ENCODE measurements around the gene ZMIZ1.
"Not testable (repeated sequence)": the region's sequence is repeated elsewhere in the genome, so short reads cannot be mapped to it uniquely, and the experiment has no call there.

Gene ZMIZ1

DNA sequence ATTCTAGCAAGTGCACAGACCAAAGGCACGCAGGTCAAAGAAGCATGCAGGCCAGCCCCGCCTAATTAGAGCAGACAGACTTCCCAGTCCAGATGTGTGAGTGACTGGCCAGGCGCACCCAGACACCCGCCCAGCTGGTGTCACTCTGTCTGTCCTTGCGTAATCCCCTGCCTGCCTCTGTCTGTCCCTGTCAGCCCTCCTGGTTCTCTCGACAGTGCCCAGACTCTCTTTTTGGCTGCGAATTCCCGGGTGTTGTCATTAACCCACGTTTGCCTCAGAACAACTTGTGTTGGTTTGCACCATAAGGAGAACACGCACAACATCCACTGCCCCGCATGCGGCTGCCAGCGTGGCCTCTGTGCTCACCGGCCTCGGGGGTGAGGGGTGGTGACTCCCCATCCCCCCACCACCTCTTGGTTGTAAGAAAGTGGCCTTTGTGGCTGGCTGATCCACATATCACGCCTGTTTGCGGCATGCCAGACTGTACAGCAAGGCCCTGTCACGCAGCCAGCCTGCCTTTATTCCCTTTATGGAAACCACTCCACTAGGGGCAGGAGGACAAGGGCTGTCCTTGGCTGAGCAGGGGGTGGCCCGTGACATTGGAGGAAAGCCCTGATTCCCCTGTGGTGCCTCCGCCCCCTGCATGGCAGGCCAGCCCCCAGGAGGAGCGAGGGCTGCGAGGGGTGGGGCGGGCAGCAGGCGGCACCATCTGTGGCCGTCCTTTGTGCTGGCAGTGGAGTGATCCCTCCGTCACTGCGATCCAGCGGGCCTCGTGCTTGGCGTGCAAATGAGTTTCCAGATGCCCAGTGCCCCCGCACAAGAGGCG lies 205.7 kb downstream of the ZMIZ1 start:
- DNase-seq: no peak

DNA sequence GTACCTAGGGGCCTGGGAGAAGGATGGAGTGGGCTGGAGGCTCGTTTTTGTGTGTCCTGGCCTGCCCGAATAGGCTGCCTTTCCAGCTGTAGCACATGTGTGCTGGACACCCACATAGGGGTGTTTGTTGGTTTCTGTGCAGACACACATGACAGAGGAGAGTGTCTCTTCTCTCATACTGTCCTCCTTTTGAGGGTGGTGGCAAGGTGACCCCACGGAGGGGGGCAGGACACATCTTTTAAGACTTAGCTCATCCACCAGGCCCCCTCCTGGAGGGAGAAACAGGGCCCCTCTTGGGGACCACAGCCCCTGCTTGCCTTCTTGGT lies 206.3 kb downstream of the ZMIZ1 start:
- DNase-seq: no peak

DNA sequence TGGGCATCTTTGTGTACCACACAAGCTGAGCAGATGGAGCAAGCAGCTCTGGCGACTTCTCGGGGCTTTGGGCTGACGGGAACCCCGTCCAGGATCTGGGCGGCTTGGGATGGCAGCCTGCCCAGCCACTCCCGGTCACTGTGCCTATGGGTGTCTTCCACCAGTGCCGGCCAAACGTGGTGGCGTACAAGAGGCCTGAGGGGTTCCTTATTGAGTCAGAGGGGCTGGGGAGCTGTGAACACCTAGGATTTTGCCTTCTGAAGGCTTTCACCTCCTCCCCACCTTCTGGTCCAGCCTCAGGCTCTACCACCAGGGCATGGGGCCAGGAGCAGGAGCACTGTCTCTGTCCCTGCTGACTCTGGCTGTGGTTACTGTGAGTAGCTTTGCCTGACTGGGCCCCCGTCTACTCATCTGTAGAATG lies 206.7 kb downstream of the ZMIZ1 start:
- no peak for DNase-seq

DNA sequence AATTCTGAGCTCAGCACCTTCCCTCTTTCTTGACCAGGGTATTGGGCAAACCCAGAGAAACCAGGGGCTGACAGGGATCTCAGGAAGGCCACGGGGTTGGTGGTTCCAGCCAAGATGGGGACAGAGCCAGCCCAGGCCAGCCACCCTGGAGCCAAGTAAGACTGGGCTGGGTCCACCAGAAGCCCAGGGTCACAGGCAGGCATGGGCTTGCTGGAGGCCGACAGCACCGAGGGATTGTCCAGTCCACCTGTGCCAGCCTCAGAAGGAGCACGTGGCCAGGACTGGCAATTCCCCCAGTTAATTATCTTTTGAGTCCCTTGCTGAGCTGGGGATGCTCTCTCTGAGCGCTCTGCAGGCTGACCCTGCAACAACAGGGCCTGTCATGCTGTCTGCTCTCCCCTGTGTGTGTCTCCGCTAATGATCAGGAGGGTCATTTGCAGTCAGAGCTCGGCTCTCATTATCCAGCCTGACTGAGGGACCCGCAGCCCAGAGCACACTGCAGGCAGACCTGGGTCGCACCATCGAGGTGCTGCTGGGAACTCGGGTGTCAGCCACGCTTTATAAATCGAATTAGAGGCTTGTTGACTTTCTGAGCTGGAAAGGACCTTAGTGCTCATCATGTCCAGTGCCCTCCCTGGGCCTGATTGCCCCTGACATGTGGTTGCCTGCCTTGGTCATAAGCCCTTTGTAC lies 209.0 kb downstream of the ZMIZ1 start:
- no peak for DNase-seq

DNA sequence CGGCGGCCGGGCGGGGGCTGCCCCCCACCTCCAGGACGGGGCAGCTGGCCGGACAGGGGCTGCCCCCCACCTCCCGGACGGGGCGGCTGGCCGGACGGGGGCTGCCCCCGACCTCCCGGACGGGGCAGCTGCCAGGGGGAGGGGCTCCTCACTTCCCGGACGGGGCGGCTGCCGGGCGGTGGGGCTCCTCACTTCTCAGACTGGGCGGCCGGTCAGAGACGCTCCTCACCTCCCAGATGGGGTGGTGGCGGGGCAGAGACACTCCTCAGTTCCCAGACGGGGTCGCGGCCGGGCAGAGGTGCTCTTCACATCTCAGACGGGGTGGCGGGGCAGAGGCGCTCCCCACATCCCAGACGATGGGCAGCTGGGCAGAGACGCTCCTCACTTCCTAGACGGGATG lies 210.3 kb downstream of the ZMIZ1 start:
- not testable (repeated sequence) for DNase-seq

DNA sequence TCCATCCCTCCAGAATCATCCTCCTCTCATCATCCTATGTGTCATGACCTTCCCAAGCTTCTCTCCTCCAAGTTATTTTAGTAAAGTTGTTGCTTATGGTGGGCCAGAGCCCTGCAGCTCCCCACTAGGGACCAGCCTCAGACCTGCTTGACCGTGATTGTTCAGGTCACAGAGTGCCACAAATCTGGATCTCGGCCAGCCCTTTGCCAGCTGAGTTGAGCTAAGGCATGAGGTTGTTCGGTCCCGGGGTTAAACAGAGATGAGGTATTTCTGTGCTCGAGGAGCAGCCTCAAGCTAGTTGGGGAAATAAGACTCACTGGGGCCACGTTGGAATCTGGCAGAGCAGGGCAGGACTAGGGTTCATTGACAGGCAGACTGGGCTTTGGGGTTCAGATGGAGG lies 212.2 kb downstream of the ZMIZ1 start:
- no peak for DNase-seq

DNA sequence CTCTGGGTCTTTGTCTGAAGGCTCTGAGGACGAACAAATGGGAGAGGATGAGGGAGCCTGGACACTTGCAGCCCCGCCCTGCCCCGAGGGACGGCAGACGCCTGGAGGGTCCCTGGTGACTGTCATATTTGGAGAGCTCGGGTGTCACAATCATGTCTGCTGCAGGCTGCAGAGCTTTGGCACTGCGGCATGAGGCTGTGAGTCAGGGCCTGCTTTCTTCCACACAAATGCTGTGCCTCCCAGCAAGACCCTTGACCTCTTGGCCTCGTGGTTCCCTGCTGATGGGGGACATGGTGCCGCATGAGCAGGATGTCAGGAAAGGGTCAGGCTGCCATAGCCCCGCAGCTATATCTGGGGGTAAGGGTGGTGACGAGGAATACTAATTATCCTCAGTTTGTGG lies 213.6 kb downstream of the ZMIZ1 start:
- no peak for DNase-seq

DNA sequence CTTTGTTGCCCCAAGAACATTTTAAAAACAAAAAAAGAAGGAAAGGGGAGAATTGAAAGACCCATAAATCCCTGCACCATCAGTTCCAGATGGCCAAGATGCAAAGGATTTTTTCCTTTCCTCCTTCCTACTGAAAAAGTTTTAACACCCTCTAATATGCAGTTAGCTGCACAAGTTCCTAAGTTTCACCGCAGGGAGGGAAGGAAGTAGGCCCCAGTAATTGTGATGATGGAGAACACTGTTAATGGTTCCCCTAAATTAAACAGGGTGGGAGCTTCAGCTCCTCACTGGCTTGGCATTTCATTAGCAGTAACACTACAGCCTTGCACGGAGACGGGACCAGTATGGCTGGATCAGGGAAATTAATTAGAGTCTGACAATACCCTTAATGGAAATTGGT lies 214.8 kb downstream of the ZMIZ1 start:
- DNase-seq: no peak

DNA sequence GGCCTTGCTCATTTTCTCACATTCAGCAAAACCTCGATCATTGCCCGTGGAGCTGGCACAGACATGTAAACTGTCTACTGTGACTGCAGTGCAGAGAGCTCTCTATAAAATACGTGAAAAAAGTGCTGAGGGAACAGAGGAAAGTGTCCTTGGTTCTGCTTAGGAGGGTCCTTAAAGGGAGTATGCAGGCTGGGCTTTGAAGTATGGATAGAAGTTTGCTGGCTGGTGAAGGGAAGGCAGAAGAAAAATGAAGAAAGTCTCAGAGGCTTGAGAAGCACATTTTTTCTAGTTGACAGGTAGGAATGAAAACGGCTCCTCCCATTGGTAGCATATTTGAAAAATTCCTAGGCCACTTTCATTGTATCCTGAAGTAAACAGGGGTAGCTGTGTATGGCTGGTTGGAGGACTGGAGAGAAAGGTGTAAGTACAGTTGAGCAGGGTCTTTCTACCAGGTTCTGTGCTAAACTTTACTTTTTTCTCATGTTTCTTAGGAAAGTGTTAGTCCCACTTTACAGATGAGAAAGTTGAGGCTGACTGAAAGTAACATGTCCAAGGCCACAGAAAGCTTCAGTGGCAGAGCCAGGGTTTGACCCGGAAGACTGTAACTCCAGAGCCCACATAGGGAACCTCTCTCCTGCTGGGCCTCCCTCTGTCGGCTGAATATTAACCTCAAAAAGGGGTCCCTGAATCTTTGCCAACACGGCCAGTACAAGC lies 215.5 kb downstream of the ZMIZ1 start:
- no peak for DNase-seq

DNA sequence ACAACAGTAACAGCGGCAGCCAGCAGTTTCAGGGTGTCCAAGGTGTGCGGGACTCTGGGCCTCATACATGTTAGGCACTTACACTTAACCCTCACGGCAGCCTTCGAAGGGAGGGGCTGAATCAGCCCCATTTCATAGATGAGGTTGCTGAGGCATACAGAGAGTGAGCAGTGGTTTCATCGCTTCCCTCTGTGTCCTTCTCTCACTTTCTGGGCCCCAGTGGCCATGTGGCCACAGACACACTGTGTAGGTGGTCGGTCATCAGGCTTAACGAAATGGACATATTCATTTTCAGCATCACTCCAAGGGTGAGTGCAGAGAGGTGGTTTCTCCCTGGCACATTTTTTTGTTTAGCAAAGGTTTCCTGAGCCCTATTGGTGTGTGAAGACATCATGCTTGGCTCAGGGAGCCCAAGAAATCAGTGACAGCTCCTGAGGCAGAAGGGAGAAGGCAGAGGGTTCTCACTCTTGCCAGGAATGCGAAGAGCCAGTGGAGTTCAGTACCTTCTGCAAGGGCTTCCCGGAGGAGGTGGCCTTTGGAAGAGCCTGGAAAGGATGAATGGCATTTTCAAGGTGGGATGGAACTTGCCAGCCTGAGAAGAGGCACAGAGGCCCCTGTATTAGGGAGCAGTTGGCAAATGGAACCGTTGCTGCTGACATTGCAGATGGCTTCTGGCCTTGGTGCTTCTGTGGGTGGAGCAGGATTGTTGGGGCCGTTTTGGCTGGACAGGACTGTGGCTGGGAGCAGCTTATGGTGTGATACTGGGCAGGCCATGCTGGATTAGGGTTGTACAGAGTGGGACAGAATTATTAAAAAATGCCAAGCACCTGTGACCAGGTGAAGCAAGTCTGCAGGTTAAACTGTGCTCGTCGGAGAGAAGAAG lies 216.8 kb downstream of the ZMIZ1 start:
- no peak for DNase-seq

DNA sequence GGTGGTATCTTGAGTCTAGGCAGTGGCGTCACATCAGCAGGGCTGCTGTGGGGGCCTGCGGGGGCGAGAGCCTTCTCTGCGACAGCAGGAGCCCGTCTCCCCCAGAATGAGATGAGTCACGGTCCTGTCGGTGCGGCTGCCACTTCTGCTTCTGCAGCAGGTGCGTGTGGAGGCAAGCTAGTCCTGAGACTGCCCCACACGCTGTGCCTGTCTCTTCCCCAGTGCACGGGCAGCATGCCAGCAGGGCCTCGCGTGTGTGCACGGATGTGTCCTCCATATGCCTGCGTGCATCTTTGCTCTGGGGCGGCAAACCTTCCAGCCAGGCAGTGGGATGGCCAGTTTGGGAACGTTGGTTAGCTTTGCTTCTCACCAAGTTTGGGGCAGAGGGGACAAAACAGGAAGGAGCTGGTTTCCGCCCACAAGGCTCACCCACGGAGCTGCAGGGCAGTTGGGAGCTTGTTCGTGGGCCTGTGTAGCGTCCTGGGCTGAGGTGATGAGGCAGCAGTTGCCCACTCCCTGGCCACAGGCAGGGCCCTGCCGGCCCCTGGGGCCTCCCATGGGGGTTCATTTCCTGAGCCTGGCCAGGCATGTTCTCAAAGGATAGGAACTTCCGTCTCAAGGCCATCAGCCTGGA lies 217.7 kb downstream of the ZMIZ1 start:
- peak; percentile 96 for DNase-seq

DNA sequence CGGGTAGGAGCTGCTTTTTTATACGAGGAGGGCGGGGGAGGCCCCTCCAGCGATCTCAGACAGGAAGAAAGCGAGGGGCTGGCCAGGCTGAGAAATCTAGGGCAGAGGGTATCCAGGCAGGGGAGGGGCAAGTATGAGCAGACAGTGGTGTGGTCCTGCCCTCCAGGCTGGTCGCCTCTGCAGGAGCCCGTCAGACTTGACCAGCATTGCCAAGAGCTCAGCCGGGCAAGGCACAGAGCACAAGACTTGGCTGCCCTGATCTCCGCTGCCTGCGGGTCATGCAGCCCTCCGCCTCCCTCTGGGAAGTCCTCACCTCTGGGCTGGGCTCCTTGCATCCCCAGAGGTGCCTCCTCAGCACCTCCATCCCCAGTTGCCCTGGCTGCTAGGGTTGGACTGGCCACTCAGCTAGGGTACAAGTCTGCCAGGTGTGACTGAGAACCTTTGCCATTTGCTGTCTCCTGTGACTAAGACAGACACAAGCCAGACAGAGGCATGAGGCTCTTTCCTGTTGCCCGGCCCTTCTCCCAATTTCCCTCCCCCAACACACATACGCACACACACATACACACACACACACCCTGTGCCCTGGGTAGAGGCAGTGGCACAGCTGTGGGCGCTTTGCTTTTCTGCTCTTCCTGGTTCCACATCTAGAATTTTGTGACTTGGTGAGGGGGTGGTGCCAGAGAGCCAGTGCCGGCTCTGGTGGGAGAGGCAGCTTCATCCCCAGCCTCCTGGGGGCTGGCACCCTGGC lies 219.4 kb downstream of the ZMIZ1 start:
- DNase-seq: no peak

DNA sequence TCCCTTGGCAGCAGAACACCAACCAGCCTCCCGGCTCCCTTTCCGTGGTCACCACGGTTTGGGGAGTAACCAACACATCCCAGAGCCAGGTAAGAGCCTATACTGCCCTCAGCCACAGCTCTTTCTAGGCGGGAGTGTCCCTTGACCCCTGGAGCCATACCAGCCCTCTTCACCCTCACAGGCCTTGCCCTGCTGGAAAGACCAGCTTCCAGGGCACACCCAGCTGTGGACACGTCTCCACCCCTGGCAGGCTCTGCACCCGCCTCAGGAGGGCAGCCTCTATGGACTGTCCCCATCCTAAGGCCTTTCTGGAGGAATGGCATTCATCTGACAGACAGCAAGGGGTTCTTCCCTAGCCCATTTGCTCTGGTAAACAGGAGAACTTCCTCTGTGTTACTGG lies 221.0 kb downstream of the ZMIZ1 start:
- DNase-seq: no peak

DNA sequence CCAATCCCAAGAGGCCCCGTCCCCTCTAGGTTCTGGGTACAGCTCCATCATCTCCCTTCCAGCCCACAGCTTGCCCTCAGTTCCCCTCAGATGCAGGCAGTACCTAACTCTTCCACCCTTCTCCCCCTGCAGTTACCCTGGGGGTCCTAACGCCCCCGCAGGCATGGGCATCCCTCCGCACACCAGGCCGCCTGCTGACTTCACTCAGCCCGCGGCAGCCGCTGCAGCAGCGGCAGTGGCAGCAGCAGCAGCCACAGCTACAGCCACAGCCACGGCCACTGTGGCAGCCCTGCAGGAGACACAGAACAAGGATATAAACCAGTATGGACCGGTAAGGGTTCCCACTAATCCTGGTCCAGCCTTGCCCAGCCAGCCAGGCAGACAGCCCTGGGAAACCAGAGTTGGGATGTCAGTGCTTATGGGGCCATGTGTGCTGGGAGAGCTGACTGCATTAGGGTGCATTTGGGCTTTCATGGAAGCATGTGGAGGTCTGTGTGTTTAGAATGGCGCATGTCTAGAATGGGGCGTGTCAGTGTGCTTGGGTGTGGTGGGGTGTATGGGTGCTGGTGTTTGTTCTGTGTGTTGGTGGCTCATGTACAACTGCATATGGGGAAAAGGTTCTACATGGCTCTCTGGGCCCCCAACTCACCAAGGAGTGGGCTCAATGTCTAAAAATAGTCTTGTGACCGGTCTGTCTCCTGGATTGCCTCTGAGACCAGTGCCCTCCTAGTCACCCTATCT lies 223.4 kb downstream of the ZMIZ1 start:
- no peak for DNase-seq

DNA sequence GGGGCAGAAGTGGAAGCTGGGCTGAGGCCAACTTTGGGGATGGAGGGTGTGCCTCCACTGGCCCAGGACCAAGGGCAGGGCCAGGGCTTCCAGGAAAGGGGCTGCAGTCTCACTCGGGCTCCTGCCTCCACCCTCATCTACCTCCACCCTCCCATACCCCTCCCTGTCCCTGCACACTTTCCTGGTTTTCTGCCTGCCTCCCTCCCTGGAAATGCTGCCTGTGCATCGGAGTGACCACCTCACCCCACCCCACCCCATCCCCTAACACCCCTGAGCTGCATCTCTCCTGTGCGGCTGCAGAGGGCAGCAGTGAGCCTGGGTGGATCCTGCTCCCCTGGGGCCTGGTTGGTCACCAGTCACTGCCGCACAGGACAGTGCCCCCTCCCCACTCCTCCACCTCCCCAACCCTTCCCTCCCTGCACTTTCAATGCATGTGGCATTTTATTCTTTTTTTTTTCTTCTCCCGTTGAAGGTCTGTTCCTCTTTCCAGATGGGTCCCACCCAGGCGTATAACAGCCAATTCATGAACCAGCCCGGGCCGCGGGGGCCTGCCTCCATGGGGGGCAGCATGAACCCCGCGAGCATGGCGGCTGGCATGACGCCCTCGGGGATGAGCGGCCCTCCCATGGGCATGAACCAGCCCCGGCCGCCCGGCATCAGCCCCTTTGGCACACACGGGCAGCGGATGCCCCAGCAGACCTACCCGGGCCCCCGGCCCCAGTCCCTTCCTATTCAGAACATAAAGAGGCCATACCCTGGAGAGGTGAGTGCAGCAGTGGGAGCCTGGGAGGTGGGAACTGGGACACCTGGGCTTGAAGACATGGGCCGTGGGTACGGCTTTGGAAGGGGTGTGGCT lies 224.4 kb downstream of the ZMIZ1 start:
- no peak for DNase-seq

DNA sequence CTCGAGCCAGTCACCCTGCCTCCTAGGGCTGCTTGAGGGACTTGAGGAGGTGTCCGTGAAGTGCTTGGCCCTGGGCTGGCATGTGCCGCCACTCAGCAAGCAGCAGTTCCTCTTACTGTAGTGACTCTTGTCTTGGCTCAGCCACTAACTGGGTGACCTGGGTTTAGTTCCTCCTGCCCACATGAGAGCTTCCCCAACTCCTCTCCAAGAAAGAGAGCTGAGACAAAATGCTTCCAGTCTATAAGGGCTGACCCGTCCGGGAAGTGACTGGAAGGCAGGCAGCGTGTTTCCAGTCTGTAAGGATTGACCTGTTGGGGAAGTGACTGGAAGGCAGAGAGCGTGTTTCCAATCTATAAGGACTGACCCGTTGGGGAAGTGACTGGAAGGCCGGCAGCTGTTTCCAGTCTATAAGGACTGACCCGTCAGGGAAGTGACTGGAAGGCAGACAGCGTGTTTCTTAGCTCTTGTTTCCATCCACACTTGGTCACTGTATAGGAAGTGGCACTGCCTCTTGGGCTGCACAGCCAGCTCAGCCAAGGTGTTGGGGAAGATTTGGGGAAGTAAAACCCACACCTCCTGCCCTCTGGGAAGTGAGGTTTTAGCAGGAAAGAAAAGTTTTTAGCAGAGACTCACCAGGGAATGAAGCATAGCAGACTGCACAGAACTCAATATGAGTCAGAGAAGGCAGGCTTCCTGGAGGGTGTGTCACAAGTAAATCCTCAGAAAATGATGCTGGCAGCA lies 225.2 kb downstream of the ZMIZ1 start:
- DNase-seq: peak; percentile 78

DNA sequence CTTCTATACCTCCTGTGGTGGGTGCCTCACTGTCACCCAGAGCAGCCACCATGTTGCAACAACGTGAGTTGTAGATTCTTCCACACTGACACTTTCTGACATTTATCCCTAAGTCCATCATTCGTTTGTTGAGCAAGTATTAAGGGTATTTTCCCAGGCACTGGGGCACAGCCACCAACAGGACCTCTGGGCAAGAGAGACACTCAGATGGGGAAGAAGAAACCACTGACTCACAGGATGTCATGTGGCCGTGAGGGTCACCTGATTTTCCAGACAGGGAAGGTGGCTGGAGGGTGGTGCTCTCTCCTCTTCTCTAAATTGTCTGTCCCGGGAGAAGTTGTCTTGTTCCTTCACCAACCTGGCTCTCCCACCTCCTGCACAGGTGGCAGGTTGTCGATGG lies 226.8 kb downstream of the ZMIZ1 start:
- no peak for DNase-seq

DNA sequence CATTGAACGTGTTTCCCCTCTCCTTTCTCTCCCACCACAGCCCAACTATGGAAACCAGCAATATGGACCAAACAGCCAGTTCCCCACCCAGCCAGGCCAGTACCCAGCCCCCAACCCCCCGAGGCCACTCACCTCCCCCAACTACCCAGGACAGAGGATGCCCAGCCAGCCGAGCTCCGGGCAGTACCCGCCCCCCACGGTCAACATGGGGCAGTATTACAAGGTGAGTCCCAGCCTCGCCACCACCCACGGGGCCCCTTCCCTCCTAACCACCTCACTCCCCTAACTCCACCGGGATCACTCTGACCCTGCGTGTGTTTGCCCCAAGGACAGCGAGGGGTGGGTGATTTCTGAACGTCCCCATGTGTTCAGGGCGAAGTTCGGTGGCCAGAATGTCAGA lies 227.7 kb downstream of the ZMIZ1 start:
- no peak for DNase-seq
